HEK293T (cell line): Measurements from ENCODE around the gene BCL2L1.

Experiments used
- ELF4 ChIP-seq: fragments of 450-650 bp; IDR thresholded peaks from 2 replicates; pipeline ENCODE4 v1.6.1; 2017; ENCODE audit warnings: antibody characterized with exemption
- FOXA1 ChIP-seq: fragments of 450-650 bp; IDR thresholded peaks from 2 replicates; pipeline ENCODE4 v1.6.1; 2016; ENCODE audit warnings: mild to moderate bottlenecking
- FOXK2 ChIP-seq: fragments of 450-650 bp; IDR thresholded peaks from 2 replicates; pipeline ENCODE4 v1.6.1; 2016; ENCODE audit warnings: mild to moderate bottlenecking
- FOXM1 ChIP-seq: fragments of 450-650 bp; IDR thresholded peaks from 2 replicates; pipeline ENCODE4 v1.6.1; 2017; ENCODE audit warnings: mild to moderate bottlenecking, borderline replicate concordance
- HDGF ChIP-seq: fragments of 450-650 bp; IDR thresholded peaks from 2 replicates; pipeline ENCODE4 v1.6.1; 2017; ENCODE audit warnings: antibody characterized with exemption, borderline replicate concordance
- L3MBTL2 ChIP-seq: fragments of 450-650 bp; conservative IDR thresholded peaks from 2 replicates; pipeline ENCODE4 v1.6.1; 2016; ENCODE audit warnings: mild to moderate bottlenecking
- LEF1 ChIP-seq: fragments of 450-650 bp; IDR thresholded peaks from 2 replicates; pipeline ENCODE4 v1.6.1; 2017; ENCODE audit warnings: mild to moderate bottlenecking, borderline replicate concordance
- NFRKB ChIP-seq: fragments of 450-650 bp; IDR thresholded peaks from 2 replicates; pipeline ENCODE4 v1.6.1; 2016; ENCODE audit warnings: mild to moderate bottlenecking, moderate library complexity
- PKNOX1 ChIP-seq: fragments of 450-650 bp; IDR thresholded peaks from 2 replicates; pipeline ENCODE4 v1.6.1; 2016
- SP1 ChIP-seq: fragments of 450-650 bp; IDR thresholded peaks from 2 replicates; pipeline ENCODE4 v1.6.1; 2017
- SUZ12 ChIP-seq: fragments of 450-650 bp; IDR thresholded peaks from 2 replicates; pipeline ENCODE4 v1.6.1; 2016; ENCODE audit warnings: mild to moderate bottlenecking
- TARDBP ChIP-seq: fragments of 450-650 bp; IDR thresholded peaks from 2 replicates; pipeline ENCODE4 v1.6.1; 2016
- ZNF384 ChIP-seq: fragments of 450-650 bp; IDR thresholded peaks from 2 replicates; pipeline ENCODE4 v1.6.1; 2016

GRCh38 chr20:31759836-31760518 is 37.3 kb upstream of the BCL2L1 start:
- TF ChIP-seq SP1 (no peak), TARDBP (no peak), FOXK2 (no peak), FOXM1 (no peak), L3MBTL2 (no peak), FOXA1 (no peak), LEF1 (no peak), ELF4 (no peak), NFRKB (no peak), SUZ12 (no peak), ZNF384 (no peak), PKNOX1 (no peak), HDGF (no peak)
